ENCODE data around the gene RAD51.
A peak's percentile ranks its signal among the peaks of the same experiment; 100 is the strongest.

Gene RAD51

GRCh38 chr15:40695469-40695890, 506 bp downstream of the RAD51 start:
- Histone ChIP-seq H3K79me2 (ENCODE audit: insufficient read depth, low read depth) (peaks cover 39% of the 10 kb centered on the region), H3K4me3 (IDR thresholded peaks at IDR 0.05; ENCODE audit: insufficient read depth, low read depth, low read length) (no peak overlapping the region), H3K27ac (peak overlapping the region; percentile 97), H3K4me2 (peak overlapping the region; percentile 55), H4K20me1 (ENCODE audit: insufficient read depth) (no peaks in the 10 kb centered on the region), H3K36me3 (ENCODE audit: insufficient read depth) (no peaks in the 10 kb centered on the region; the same call in 1 of the 2 replicates), H3K9ac (peak overlapping the region; percentile 94), H3K27me3 (ENCODE audit: insufficient read depth, low read depth) (no peaks in the 10 kb centered on the region), H3K4me1 (ENCODE audit: low read depth, poor library complexity, severe bottlenecking) (peaks cover 61% of the 10 kb centered on the region), H2AFZ (ENCODE audit: low read depth) (peak overlapping the region; percentile 83)
- no peak for TF ChIP-seq CTCF (conservative IDR thresholded peaks at IDR 0.05; ENCODE audit: low read depth, low read length)

- H2AFZ ChIP-seq (ENCODE audit: low read depth), result no peak overlapping the region
- H3K79me2 ChIP-seq (ENCODE audit: insufficient read depth, low read depth), result peaks cover 39% of the 10 kb centered on the region
- no peak for TF ChIP-seq CTCF (conservative IDR thresholded peaks at IDR 0.05; ENCODE audit: low read depth, low read length)
- peak overlapping the region; percentile 97; the same call in 1 of the 2 replicates for H3K27ac ChIP-seq
- H3K4me1 ChIP-seq (ENCODE audit: low read depth, poor library complexity, severe bottlenecking), result peaks cover 66% of the 10 kb centered on the region
- H3K27me3 ChIP-seq (ENCODE audit: insufficient read depth, low read depth), result no peaks in the 10 kb centered on the region
- no peaks in the 10 kb centered on the region for H4K20me1 ChIP-seq (ENCODE audit: insufficient read depth)
- peak overlapping the region; percentile 55 for H3K4me2 ChIP-seq
- peak overlapping the region; percentile 94; the same call in 1 of the 2 replicates for H3K9ac ChIP-seq
- no peaks in the 10 kb centered on the region; the same call in 1 of the 2 replicates for H3K36me3 ChIP-seq (ENCODE audit: insufficient read depth)
- no peak overlapping the region for H3K4me3 ChIP-seq (IDR thresholded peaks at IDR 0.05; ENCODE audit: insufficient read depth, low read depth, low read length)
Measured at GRCh38 chr15:40696228-40696627, 1.3 kb downstream of the RAD51 start.

- Histone ChIP-seq H4K20me1 (ENCODE audit: insufficient read depth) (no peaks in the 10 kb centered on the region), H3K36me3 (ENCODE audit: insufficient read depth) (no peaks in the 10 kb centered on the region; the same call in 1 of the 2 replicates), H3K4me2 (no peak overlapping the region), H3K4me1 (ENCODE audit: low read depth, poor library complexity, severe bottlenecking) (peaks cover 67% of the 10 kb centered on the region), H3K27me3 (ENCODE audit: insufficient read depth, low read depth) (no peaks in the 10 kb centered on the region), H3K9ac (no peak overlapping the region), H3K4me3 (IDR thresholded peaks at IDR 0.05; ENCODE audit: insufficient read depth, low read depth, low read length) (no peak overlapping the region), H3K79me2 (ENCODE audit: insufficient read depth, low read depth) (peaks cover 39% of the 10 kb centered on the region), H3K27ac (no peak overlapping the region), H2AFZ (ENCODE audit: low read depth) (no peak overlapping the region)
- TF ChIP-seq CTCF (conservative IDR thresholded peaks at IDR 0.05; ENCODE audit: low read depth, low read length), result no peak
Measured at GRCh38 chr15:40697916-40698315, 2.9 kb downstream of the RAD51 start.

- peak; percentile 59 for TF ChIP-seq CTCF (conservative IDR thresholded peaks at IDR 0.05; ENCODE audit: low read depth, low read length)
- Histone ChIP-seq H3K4me1 (ENCODE audit: low read depth, poor library complexity, severe bottlenecking) (peaks cover 61% of the 10 kb centered on the region), H3K36me3 (ENCODE audit: insufficient read depth) (peaks cover 4% of the 10 kb centered on the region; the same call in 1 of the 2 replicates)
Measured at GRCh38 chr15:40702077-40702476, 7.1 kb downstream of the RAD51 start.

More at GRCh38 chr15:40702077-40702476, 7.1 kb downstream of the RAD51 start:
- no peaks in the 10 kb centered on the region for H3K27me3 ChIP-seq (ENCODE audit: insufficient read depth, low read depth)
- peak overlapping the region; percentile 51; the same call in 1 of the 2 replicates for H3K4me2 ChIP-seq
- no peak overlapping the region for H2AFZ ChIP-seq (ENCODE audit: low read depth)
- peaks cover 25% of the 10 kb centered on the region; the same call in 1 of the 2 replicates for H3K79me2 ChIP-seq (ENCODE audit: insufficient read depth, low read depth)
- H3K27ac ChIP-seq, result peak overlapping the region; percentile 23; the same call in 1 of the 2 replicates
- no peak overlapping the region for H3K9ac ChIP-seq
- no peak overlapping the region for H3K4me3 ChIP-seq (IDR thresholded peaks at IDR 0.05; ENCODE audit: insufficient read depth, low read depth, low read length)
- no peaks in the 10 kb centered on the region for H4K20me1 ChIP-seq (ENCODE audit: insufficient read depth)
